ENCODE results near the gene HSPE1. TPM values are rescaled to one million over a fixed set of nuclear protein-coding genes. Genes with fewer than 3 reads are reported as not detected.
"Not testable (repeated sequence)": the region's sequence is repeated elsewhere in the genome, so short reads cannot be mapped to it uniquely, and the experiment has no call there.

HSPE1 gene
- total RNA-seq, 1 donor from 2014 or later = 120 TPM

GRCh38 chr2:197547163-197547900 lies 47.2 kb downstream of the HSPE1 start:
- Histone ChIP-seq H3K27ac (replicated peaks) (no peak overlapping the region), H3K27me3 (ENCODE audit: low read depth) (no peaks in the 10 kb centered on the region), H3K4me3 (no peak overlapping the region), H3K4me1 (no peaks in the 10 kb centered on the region), H3K9me3 (replicated peaks) (no peaks in the 10 kb centered on the region), H3K36me3 (peaks cover 74% of the 10 kb centered on the region)
- DNase-seq = no peak
- TF ChIP-seq CTCF (IDR thresholded peaks at IDR 0.05; ENCODE audit: borderline replicate concordance) = no peak
- intact Hi-C loops (cut with micrococcal nuclease) = no loop called here

- Histone ChIP-seq H3K36me3 (peaks cover 71% of the 10 kb centered on the region), H3K9me3 (replicated peaks) (no peaks in the 10 kb centered on the region), H3K4me3 (no peak overlapping the region), H3K27ac (replicated peaks) (no peak overlapping the region), H3K27me3 (ENCODE audit: low read depth) (no peaks in the 10 kb centered on the region), H3K4me1 (no peaks in the 10 kb centered on the region)
- intact Hi-C loops (cut with micrococcal nuclease) = no loop called here
- no peak for DNase-seq
- no peak for TF ChIP-seq CTCF (IDR thresholded peaks at IDR 0.05; ENCODE audit: borderline replicate concordance)
Measured at GRCh38 chr2:197548582-197548981, 48.4 kb downstream of the HSPE1 start.

- H3K36me3 ChIP-seq = peaks cover 71% of the 10 kb centered on the region
- H3K4me3 ChIP-seq; H3K4me1 ChIP-seq; intact Hi-C loops (cut with micrococcal nuclease); H3K27ac ChIP-seq (replicated peaks); H3K27me3 ChIP-seq (ENCODE audit: low read depth); H3K9me3 ChIP-seq (replicated peaks); DNase-seq: not testable (repeated sequence)
Measured at GRCh38 chr2:197551260-197551659, 51.1 kb downstream of the HSPE1 start.

Other genes starting within 250 kb of the HSPE1 start
- gene ANKRD44, start 189.6 kb upstream of the HSPE1 start, total RNA-seq = 7.1 TPM
- gene SF3B1, start 65.4 kb upstream of the HSPE1 start, total RNA-seq = 143 TPM
- 28.2 TPM for gene COQ10B, start 46.8 kb upstream of the HSPE1 start, total RNA-seq
- gene HSPD1, start 539 bp upstream of the HSPE1 start, total RNA-seq = 143 TPM
- 35.7 TPM for gene MOB4, start 15.7 kb downstream of the HSPE1 start, total RNA-seq
- 5.6 TPM for gene RFTN2, start 175.2 kb downstream of the HSPE1 start, total RNA-seq
- 7.2 TPM for gene MARS2, start 205.0 kb downstream of the HSPE1 start, total RNA-seq